C4-2B (cell line): Measurements from ENCODE around the gene BET1L.

ENCODE experiments used
- CTCF ChIP-seq: fragments of 450-650 bp; conservative IDR thresholded peaks from 2 replicates; pipeline ENCODE4 v1.5.1; 2017; ENCODE audit warnings: mild to moderate bottlenecking
- ZFX ChIP-seq: fragments of 450-650 bp; IDR thresholded peaks from 2 replicates; pipeline ENCODE4 v1.6.1; 2017

GRCh38 chr11:214083-214482 is 6.9 kb upstream of the BET1L start:
- no peak for TF ChIP-seq CTCF
- TF ChIP-seq ZFX, result no peak
